Measurements from ENCODE around the gene COL4A2. TPM values are rescaled to one million over a fixed set of nuclear protein-coding genes. Genes with fewer than 3 reads are reported as not detected.

Gene COL4A2
- total RNA-seq, 1 experiment from 2014 or later: 1.6 TPM

DNA sequence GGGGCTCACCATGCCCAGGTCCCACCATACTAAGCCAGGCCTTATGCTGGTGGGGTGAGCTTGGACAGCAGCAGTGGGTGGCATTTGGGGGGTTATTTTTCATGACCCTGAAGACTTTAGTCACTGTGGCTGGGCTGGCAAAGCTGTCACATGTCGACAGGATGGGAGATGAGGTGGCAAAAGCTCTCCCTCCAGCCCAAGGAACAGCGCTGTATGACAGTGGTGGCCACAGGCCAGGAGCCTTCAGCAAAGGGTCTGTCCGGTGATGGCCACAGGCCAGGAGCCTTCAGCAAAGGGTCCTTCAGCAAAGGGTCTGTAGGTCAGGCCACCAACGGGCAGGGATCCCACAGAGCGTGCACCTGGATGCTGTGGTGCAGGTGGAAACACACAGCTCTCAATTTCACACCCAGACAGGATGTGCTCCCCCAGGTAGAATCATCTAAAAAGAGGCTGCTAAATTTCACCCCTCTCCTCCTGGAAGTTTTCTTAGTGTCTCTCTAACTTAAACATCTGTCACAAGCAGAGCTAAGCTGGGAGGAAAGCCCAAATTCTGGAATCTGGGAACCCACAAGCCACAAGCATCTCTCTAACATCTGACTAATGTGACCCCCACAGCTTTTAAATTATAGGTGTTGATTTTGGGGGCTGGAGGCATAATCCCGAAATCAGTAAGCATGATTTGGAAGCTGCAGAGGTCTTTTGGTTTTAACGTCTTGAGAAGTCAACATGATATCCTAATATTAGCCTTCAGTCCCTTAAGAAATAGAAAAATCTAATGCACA is 23.2 kb upstream of the COL4A2 start:
- no peaks in the 10 kb centered on the region for H3K36me3 ChIP-seq (ENCODE audit: control insufficient read depth in 1 of 2, insufficient read depth in 2 of 2, low read length in 2 of 2)
- peaks cover 23% of the 10 kb centered on the region; the same call in 1 of the 2 replicates for H3K27me3 ChIP-seq (ENCODE audit: insufficient read depth, low read length)
- BruUV-seq (replicated peaks): no TSS peak
- H3K9me2 ChIP-seq (ENCODE audit: insufficient read depth): no peaks in the 10 kb centered on the region
- TF ChIP-seq EGR1 (IDR thresholded peaks at IDR 0.05; ENCODE audit: low read depth): no peak
- no peak overlapping the region for H3K27ac ChIP-seq (ENCODE audit: low read depth, low read length)
- H3K4me1 ChIP-seq (ENCODE audit: control insufficient read depth in 1 of 2, insufficient read depth in 2 of 2, low read length in 2 of 2): no peaks in the 10 kb centered on the region
- no peak overlapping the region for H2AFZ ChIP-seq (ENCODE audit: low read depth, low read length, poor library complexity, severe bottlenecking)
- RAD21 ChIA-PET (ENCODE audit: low non-redundant PET in 1 of 2, low total read pairs in 2 of 2, uncharacterized antibody in 2 of 2, unreplicated experiment in 2 of 2): no interaction called here
- H3K9ac ChIP-seq (ENCODE audit: low read length): no peak overlapping the region
- no peak overlapping the region for H3K4me2 ChIP-seq (ENCODE audit: low read length)
- no peak for DNase-seq (ENCODE audit: low read depth, low spot score)
- no peak overlapping the region for H3K4me3 ChIP-seq (replicated peaks in 1 of 2; ENCODE audit: low read depth in 1 of 2, low read length in 2 of 2)
- H3K9me3 ChIP-seq (ENCODE audit: control insufficient read depth in 1 of 2, insufficient read depth in 1 of 2, low read depth in 1 of 2, low read length in 2 of 2): no peaks in the 10 kb centered on the region
- no peaks in the 10 kb centered on the region for H3K79me2 ChIP-seq (ENCODE audit: insufficient read depth, low read length)
- CTCF ChIA-PET: no interaction called here
- no peaks in the 10 kb centered on the region for H4K20me1 ChIP-seq (ENCODE audit: insufficient read depth)
- intact Hi-C loops (cut with micrococcal nuclease): no loop called here
- no peak for ATAC-seq
- POLR2A ChIA-PET: no interaction called here

DNA sequence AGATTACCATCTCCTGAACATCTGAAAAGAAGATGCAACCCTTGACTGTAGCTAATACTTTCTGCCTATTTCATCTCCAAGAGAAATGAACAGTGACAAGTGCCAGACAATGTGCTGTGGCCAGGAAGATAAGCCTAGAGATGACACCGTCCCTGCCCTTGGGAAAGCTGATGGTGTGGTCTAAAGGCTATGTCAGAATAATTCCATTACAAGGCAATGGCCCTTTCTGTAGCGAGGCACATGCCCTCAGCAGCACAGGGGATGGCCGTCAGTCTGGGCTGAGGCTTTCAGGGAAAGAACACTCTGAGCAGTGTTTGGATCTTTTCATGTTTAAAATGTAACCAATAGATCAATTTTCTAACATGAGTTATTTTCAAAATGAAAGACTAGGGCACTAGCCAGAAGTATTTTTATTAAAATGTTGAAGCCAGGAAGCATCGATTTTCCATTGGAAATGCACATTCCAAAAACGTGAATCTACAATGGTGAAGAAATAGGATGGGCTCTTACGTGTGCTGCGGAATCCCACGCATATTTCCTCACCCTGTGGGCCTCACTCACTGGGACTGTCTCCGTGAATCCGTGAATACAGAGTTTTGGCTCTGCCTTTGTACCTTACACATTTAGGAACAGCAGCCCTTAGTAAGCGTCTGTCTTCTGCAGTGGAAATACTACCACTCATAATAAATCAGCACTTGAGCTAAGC is 22.2 kb upstream of the COL4A2 start:
- no TSS peak for BruUV-seq (replicated peaks)
- H3K27ac ChIP-seq (ENCODE audit: low read depth, low read length): no peak overlapping the region
- no peaks in the 10 kb centered on the region for H3K9me2 ChIP-seq (ENCODE audit: insufficient read depth)
- no peaks in the 10 kb centered on the region for H3K4me1 ChIP-seq (ENCODE audit: control insufficient read depth in 1 of 2, insufficient read depth in 2 of 2, low read length in 2 of 2)
- RAD21 ChIA-PET (ENCODE audit: low non-redundant PET in 1 of 2, low total read pairs in 2 of 2, uncharacterized antibody in 2 of 2, unreplicated experiment in 2 of 2): no interaction called here
- POLR2A ChIA-PET: no interaction called here
- H3K36me3 ChIP-seq (ENCODE audit: control insufficient read depth in 1 of 2, insufficient read depth in 2 of 2, low read length in 2 of 2): no peaks in the 10 kb centered on the region
- no peak overlapping the region for H3K9ac ChIP-seq (ENCODE audit: low read length)
- no peak overlapping the region for H3K4me3 ChIP-seq (replicated peaks in 1 of 2; ENCODE audit: low read depth in 1 of 2, low read length in 2 of 2)
- no peak for DNase-seq (ENCODE audit: low read depth, low spot score)
- no peaks in the 10 kb centered on the region for H4K20me1 ChIP-seq (ENCODE audit: insufficient read depth)
- intact Hi-C loops (cut with micrococcal nuclease): no loop called here
- peaks cover 15% of the 10 kb centered on the region; the same call in 1 of the 2 replicates for H3K27me3 ChIP-seq (ENCODE audit: insufficient read depth, low read length)
- H2AFZ ChIP-seq (ENCODE audit: low read depth, low read length, poor library complexity, severe bottlenecking): no peak overlapping the region
- no peak for ATAC-seq
- no peaks in the 10 kb centered on the region for H3K9me3 ChIP-seq (ENCODE audit: control insufficient read depth in 1 of 2, insufficient read depth in 1 of 2, low read depth in 1 of 2, low read length in 2 of 2)
- H3K79me2 ChIP-seq (ENCODE audit: insufficient read depth, low read length): no peaks in the 10 kb centered on the region
- H3K4me2 ChIP-seq (ENCODE audit: low read length): no peak overlapping the region
- no peak for TF ChIP-seq RAD21 (IDR thresholded peaks at IDR 0.05; ENCODE audit: low read depth)
- TF ChIP-seq, protein P1, sequence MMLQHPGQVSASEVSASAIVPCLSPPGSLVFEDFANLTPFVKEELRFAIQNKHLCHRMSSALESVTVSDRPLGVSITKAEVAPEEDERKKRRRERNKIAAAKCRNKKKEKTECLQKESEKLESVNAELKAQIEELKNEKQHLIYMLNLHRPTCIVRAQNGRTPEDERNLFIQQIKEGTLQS (IDR thresholded peaks at IDR 0.05): no peak
- TF ChIP-seq, protein P2, sequence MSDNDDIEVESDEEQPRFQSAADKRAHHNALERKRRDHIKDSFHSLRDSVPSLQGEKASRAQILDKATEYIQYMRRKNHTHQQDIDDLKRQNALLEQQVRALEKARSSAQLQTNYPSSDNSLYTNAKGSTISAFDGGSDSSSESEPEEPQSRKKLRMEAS (IDR thresholded peaks at IDR 0.05): no peak
- TF ChIP-seq EZH2 (IDR thresholded peaks at IDR 0.05): no peak
- TF ChIP-seq, protein P3, sequence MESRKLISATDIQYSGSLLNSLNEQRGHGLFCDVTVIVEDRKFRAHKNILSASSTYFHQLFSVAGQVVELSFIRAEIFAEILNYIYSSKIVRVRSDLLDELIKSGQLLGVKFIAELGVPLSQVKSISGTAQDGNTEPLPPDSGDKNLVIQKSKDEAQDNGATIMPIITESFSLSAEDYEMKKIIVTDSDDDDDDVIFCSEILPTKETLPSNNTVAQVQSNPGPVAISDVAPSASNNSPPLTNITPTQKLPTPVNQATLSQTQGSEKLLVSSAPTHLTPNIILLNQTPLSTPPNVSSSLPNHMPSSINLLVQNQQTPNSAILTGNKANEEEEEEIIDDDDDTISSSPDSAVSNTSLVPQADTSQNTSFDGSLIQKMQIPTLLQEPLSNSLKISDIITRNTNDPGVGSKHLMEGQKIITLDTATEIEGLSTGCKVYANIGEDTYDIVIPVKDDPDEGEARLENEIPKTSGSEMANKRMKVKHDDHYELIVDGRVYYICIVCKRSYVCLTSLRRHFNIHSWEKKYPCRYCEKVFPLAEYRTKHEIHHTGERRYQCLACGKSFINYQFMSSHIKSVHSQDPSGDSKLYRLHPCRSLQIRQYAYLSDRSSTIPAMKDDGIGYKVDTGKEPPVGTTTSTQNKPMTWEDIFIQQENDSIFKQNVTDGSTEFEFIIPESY (IDR thresholded peaks at IDR 0.05; ENCODE audit: extremely low read depth, insufficient replicate concordance, low read length): no peak
- TF ChIP-seq EZH2phosphoT487 (IDR thresholded peaks at IDR 0.05; ENCODE audit: borderline replicate concordance): no peak
- TF ChIP-seq, protein P4, sequence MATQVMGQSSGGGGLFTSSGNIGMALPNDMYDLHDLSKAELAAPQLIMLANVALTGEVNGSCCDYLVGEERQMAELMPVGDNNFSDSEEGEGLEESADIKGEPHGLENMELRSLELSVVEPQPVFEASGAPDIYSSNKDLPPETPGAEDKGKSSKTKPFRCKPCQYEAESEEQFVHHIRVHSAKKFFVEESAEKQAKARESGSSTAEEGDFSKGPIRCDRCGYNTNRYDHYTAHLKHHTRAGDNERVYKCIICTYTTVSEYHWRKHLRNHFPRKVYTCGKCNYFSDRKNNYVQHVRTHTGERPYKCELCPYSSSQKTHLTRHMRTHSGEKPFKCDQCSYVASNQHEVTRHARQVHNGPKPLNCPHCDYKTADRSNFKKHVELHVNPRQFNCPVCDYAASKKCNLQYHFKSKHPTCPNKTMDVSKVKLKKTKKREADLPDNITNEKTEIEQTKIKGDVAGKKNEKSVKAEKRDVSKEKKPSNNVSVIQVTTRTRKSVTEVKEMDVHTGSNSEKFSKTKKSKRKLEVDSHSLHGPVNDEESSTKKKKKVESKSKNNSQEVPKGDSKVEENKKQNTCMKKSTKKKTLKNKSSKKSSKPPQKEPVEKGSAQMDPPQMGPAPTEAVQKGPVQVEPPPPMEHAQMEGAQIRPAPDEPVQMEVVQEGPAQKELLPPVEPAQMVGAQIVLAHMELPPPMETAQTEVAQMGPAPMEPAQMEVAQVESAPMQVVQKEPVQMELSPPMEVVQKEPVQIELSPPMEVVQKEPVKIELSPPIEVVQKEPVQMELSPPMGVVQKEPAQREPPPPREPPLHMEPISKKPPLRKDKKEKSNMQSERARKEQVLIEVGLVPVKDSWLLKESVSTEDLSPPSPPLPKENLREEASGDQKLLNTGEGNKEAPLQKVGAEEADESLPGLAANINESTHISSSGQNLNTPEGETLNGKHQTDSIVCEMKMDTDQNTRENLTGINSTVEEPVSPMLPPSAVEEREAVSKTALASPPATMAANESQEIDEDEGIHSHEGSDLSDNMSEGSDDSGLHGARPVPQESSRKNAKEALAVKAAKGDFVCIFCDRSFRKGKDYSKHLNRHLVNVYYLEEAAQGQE (IDR thresholded peaks at IDR 0.05; ENCODE audit: low read depth): no peak
- no peak for TF ChIP-seq POLR2A (IDR thresholded peaks at IDR 0.05; ENCODE audit: borderline replicate concordance, extremely low read depth, insufficient read depth, insufficient read length)
- TF ChIP-seq EGR1 (IDR thresholded peaks at IDR 0.05; ENCODE audit: low read depth): no peak
- no peak for TF ChIP-seq CEBPB (IDR thresholded peaks at IDR 0.05; ENCODE audit: low read depth)
- no peak for TF ChIP-seq SP1 (IDR thresholded peaks at IDR 0.05; ENCODE audit: low read depth)
- no peak for TF ChIP-seq POLR2AphosphoS5 (IDR thresholded peaks at IDR 0.05; ENCODE audit: low read depth, low read length)
- no peak for TF ChIP-seq CBX3 (IDR thresholded peaks at IDR 0.05; ENCODE audit: low read depth)
- CTCF ChIA-PET: no interaction called here
